ENCODE measurements around the gene NBL1. TPM values are rescaled to one million over a fixed set of nuclear protein-coding genes. Genes with fewer than 3 reads are reported as not detected.
A peak's percentile ranks its signal among the peaks of the same experiment; 100 is the strongest.

The NBL1 gene, protein sequence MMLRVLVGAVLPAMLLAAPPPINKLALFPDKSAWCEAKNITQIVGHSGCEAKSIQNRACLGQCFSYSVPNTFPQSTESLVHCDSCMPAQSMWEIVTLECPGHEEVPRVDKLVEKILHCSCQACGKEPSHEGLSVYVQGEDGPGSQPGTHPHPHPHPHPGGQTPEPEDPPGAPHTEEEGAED
- 21.7 TPM for total RNA-seq
- polyA plus RNA-seq, result 47.6 TPM
- long read RNA-seq, donor 1, result 0 reads
- long read RNA-seq, donor 2, transcript NBL1-202 (4 exons, 2,172 nt), result major isoform, 10 of 10 reads
- long read RNA-seq, donor 2, partial matches to known transcripts, result 0 of 10 reads
- long read RNA-seq, donor 2, other reads (novel, unspliced or antisense), result 0 of 10 reads
- long read RNA-seq, donor 3, transcript NBL1-202 (4 exons, 2,172 nt), result major isoform, 26 of 48 reads
- long read RNA-seq, donor 3, partial matches to known transcripts, result 22 of 48 reads
- long read RNA-seq, donor 3, other reads (novel, unspliced or antisense), result 0 of 48 reads
- long read RNA-seq, donor 4, partial matches to known transcripts, result 13 of 17 reads
- long read RNA-seq, donor 4, other reads (novel, unspliced or antisense), result 0 of 17 reads
- long read RNA-seq, donor 5, transcript NBL1-202 (4 exons, 2,172 nt), result major isoform, 22 of 30 reads
- long read RNA-seq, donor 5, partial matches to known transcripts, result 7 of 30 reads
- long read RNA-seq, donor 5, other reads (novel, unspliced or antisense), result 0 of 30 reads
- long read RNA-seq, donor 6, transcript NBL1-202 (4 exons, 2,172 nt), result major isoform, 15 of 15 reads
- long read RNA-seq, donor 6, partial matches to known transcripts, result 0 of 15 reads
- long read RNA-seq, donor 6, other reads (novel, unspliced or antisense), result 0 of 15 reads
- long read RNA-seq, donor 7, partial matches to known transcripts, result 0 of 1 reads
- long read RNA-seq, donor 7, other reads (novel, unspliced or antisense), result 0 of 1 reads
- long read RNA-seq, donor 8, partial matches to known transcripts, result 0 of 4 reads
- long read RNA-seq, donor 8, other reads (novel, unspliced or antisense), result 0 of 4 reads
- long read RNA-seq, donor 9, partial matches to known transcripts, result 7 of 8 reads
- long read RNA-seq, donor 9, other reads (novel, unspliced or antisense), result 0 of 8 reads
- long read RNA-seq, donor 10, partial matches to known transcripts, result 0 of 1 reads
- long read RNA-seq, donor 10, other reads (novel, unspliced or antisense), result 0 of 1 reads

- peak in 5 of 9 donors; percentile 30 to 63 (median 48) for DNase-seq (ENCODE audit: low read depth in 6 of 9, low spot score in 9 of 9)
- Histone ChIP-seq H3K27ac (ENCODE audit: low read depth in 1 of 2, low read length in 1 of 2) (peak within 1 kb of the TSS in 1 of 2 donors; percentile 70), H3K27me3 (ENCODE audit: control insufficient read depth in 2 of 2, insufficient read depth in 1 of 2, low read length in 1 of 2) (peaks cover 42 to 80% of the 10 kb centered on the region in 2 donors)
Observed at GRCh38 chr1:19643602-19644394, at the start of gene NBL1. TSS of gene NBL1 (plus strand) at chr1:19644311. CDS start at chr1:19655031, 10,720 bp downstream.

GRCh38 chr1:19596065-19596713 lies 47.9 kb upstream of the NBL1 start:
- peak in 1 of 9 donors; percentile 27 for DNase-seq (ENCODE audit: low read depth in 6 of 9, low spot score in 9 of 9)
- peaks cover 3 to 24% of the 10 kb centered on the region in 2 donors for H3K4me1 ChIP-seq (ENCODE audit: control insufficient read depth in 2 of 2, insufficient read depth in 2 of 2, low read length in 2 of 2)
- H3K4me3 ChIP-seq (ENCODE audit: low read length in 2 of 2), result peak overlapping the region; percentile 75 to 86
- H3K9me3 ChIP-seq (ENCODE audit: control insufficient read depth in 2 of 2, insufficient read depth in 1 of 2, low read length in 1 of 2), result no peaks in the 10 kb centered on the region
- peaks cover 0 to 4% of the 10 kb centered on the region in 2 donors for H3K36me3 ChIP-seq (ENCODE audit: control insufficient read depth in 2 of 2, insufficient read depth in 2 of 2, low read length in 1 of 2)
- H3K27me3 ChIP-seq (ENCODE audit: control insufficient read depth in 2 of 2, insufficient read depth in 1 of 2, low read length in 1 of 2), result peaks cover 0 to 3% of the 10 kb centered on the region in 2 donors
- H3K27ac ChIP-seq (ENCODE audit: low read depth in 1 of 2, low read length in 1 of 2), result peak overlapping the region; percentile 94 to 97
- 17% methylated on average over 11 of the region's 11 CpGs for WGBS

More at GRCh38 chr1:19643602-19644394, at the start of gene NBL1:
- Histone ChIP-seq H3K36me3 (ENCODE audit: control insufficient read depth in 2 of 2, insufficient read depth in 2 of 2, low read length in 1 of 2) (no peaks in the 10 kb centered on the region), H3K9me3 (ENCODE audit: control insufficient read depth in 2 of 2, insufficient read depth in 1 of 2, low read length in 1 of 2) (peaks cover 0 to under 1% of the 10 kb centered on the region in 2 donors), H3K4me1 (ENCODE audit: control insufficient read depth in 2 of 2, insufficient read depth in 2 of 2, low read length in 2 of 2) (peaks cover 10 to 11% of the 10 kb centered on the region in 2 donors), H3K4me3 (ENCODE audit: low read length in 2 of 2) (peak within 1 kb of the TSS; percentile 42 to 62)
- WGBS, result 3% methylated on average over 90 of the region's 90 CpGs

GRCh38 chr1:19596714-19597495 lies 47.2 kb upstream of the NBL1 start:
- peaks cover 0 to 4% of the 10 kb centered on the region in 2 donors for H3K36me3 ChIP-seq (ENCODE audit: control insufficient read depth in 2 of 2, insufficient read depth in 2 of 2, low read length in 1 of 2)

GRCh38 chr1:19597496-19598309 lies 46.4 kb upstream of the NBL1 start:
- Histone ChIP-seq H3K4me1 (ENCODE audit: control insufficient read depth in 2 of 2, insufficient read depth in 2 of 2, low read length in 2 of 2) (peaks cover 3 to 24% of the 10 kb centered on the region in 2 donors), H3K9me3 (ENCODE audit: control insufficient read depth in 2 of 2, insufficient read depth in 1 of 2, low read length in 1 of 2) (no peaks in the 10 kb centered on the region), H3K36me3 (ENCODE audit: control insufficient read depth in 2 of 2, insufficient read depth in 2 of 2, low read length in 1 of 2) (peaks cover 0 to 6% of the 10 kb centered on the region in 2 donors), H3K27ac (ENCODE audit: low read depth in 1 of 2, low read length in 1 of 2) (peak overlapping the region; percentile 97 to 98), H3K4me3 (ENCODE audit: low read length in 2 of 2) (peak overlapping the region; percentile 75 to 86), H3K27me3 (ENCODE audit: control insufficient read depth in 2 of 2, insufficient read depth in 1 of 2, low read length in 1 of 2) (no peaks in the 10 kb centered on the region)
- DNase-seq (ENCODE audit: low read depth in 6 of 9, low spot score in 9 of 9), result peak; percentile 37 to 83 (median 56)
- WGBS, result 20% methylated on average over 18 of the region's 18 CpGs

More at GRCh38 chr1:19596714-19597495, 47.2 kb upstream of the NBL1 start:
- H3K4me3 ChIP-seq (ENCODE audit: low read length in 2 of 2), result peak overlapping the region; percentile 75 to 86
- no peaks in the 10 kb centered on the region for H3K9me3 ChIP-seq (ENCODE audit: control insufficient read depth in 2 of 2, insufficient read depth in 1 of 2, low read length in 1 of 2)
- WGBS, result under 1% methylated on average over 65 of the region's 65 CpGs
- peaks cover 3 to 24% of the 10 kb centered on the region in 2 donors for H3K4me1 ChIP-seq (ENCODE audit: control insufficient read depth in 2 of 2, insufficient read depth in 2 of 2, low read length in 2 of 2)
- H3K27me3 ChIP-seq (ENCODE audit: control insufficient read depth in 2 of 2, insufficient read depth in 1 of 2, low read length in 1 of 2), result no peaks in the 10 kb centered on the region
- DNase-seq (ENCODE audit: low read depth in 6 of 9, low spot score in 9 of 9), result peak; percentile 89 to 98 (median 95)
- peak overlapping the region; percentile 97 to 98 for H3K27ac ChIP-seq (ENCODE audit: low read depth in 1 of 2, low read length in 1 of 2)

- Histone ChIP-seq H3K4me3 (ENCODE audit: low read length in 2 of 2) (no peak overlapping the region), H3K4me1 (ENCODE audit: control insufficient read depth in 2 of 2, insufficient read depth in 2 of 2, low read length in 2 of 2) (peaks cover 3 to 24% of the 10 kb centered on the region in 2 donors), H3K27ac (ENCODE audit: low read depth in 1 of 2, low read length in 1 of 2) (peak overlapping the region in 1 of 2 donors; percentile 48), H3K27me3 (ENCODE audit: control insufficient read depth in 2 of 2, insufficient read depth in 1 of 2, low read length in 1 of 2) (no peaks in the 10 kb centered on the region), H3K9me3 (ENCODE audit: control insufficient read depth in 2 of 2, insufficient read depth in 1 of 2, low read length in 1 of 2) (no peaks in the 10 kb centered on the region), H3K36me3 (ENCODE audit: control insufficient read depth in 2 of 2, insufficient read depth in 2 of 2, low read length in 1 of 2) (peaks cover 0 to 14% of the 10 kb centered on the region in 2 donors)
- 96% methylated on average over 3 of the region's 3 CpGs for WGBS
- DNase-seq (ENCODE audit: low read depth in 6 of 9, low spot score in 9 of 9), result no peak
Observed at GRCh38 chr1:19599810-19600209, 44.3 kb upstream of the NBL1 start.

DNA sequence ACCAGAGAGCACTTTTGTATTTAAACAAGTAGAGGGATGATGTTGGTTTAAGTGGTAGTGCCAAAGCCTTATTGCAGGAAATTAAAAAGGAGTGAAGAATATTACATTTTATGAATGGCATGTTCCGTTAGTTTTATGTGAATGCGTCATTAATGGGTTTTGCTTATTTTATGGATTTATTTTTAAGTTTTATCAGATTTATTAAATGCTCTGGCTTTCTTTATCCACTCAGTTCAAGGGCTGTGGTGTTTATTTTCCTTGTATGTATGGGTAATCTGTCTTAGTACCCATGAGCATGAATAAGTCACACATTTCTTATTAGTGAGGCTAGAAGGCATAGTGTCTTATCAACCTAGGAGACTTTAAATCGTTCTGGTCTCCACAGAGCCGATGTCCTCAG lies 41.6 kb upstream of the NBL1 start:
- WGBS, result 97% methylated on average over 4 of the region's 4 CpGs
- Histone ChIP-seq H3K9me3 (ENCODE audit: control insufficient read depth in 2 of 2, insufficient read depth in 1 of 2, low read length in 1 of 2) (no peaks in the 10 kb centered on the region), H3K4me3 (ENCODE audit: low read length in 2 of 2) (no peak overlapping the region), H3K36me3 (ENCODE audit: control insufficient read depth in 2 of 2, insufficient read depth in 2 of 2, low read length in 1 of 2) (peaks cover 0 to 14% of the 10 kb centered on the region in 2 donors), H3K27me3 (ENCODE audit: control insufficient read depth in 2 of 2, insufficient read depth in 1 of 2, low read length in 1 of 2) (no peaks in the 10 kb centered on the region), H3K4me1 (ENCODE audit: control insufficient read depth in 2 of 2, insufficient read depth in 2 of 2, low read length in 2 of 2) (peaks cover 3 to 22% of the 10 kb centered on the region in 2 donors), H3K27ac (ENCODE audit: low read depth in 1 of 2, low read length in 1 of 2) (no peak overlapping the region)
- no peak for DNase-seq (ENCODE audit: low read depth in 6 of 9, low spot score in 9 of 9)

- Histone ChIP-seq H3K27me3 (ENCODE audit: control insufficient read depth in 2 of 2, insufficient read depth in 1 of 2, low read length in 1 of 2) (no peaks in the 10 kb centered on the region), H3K9me3 (ENCODE audit: control insufficient read depth in 2 of 2, insufficient read depth in 1 of 2, low read length in 1 of 2) (no peaks in the 10 kb centered on the region), H3K36me3 (ENCODE audit: control insufficient read depth in 2 of 2, insufficient read depth in 2 of 2, low read length in 1 of 2) (peaks cover 0 to 11% of the 10 kb centered on the region in 2 donors), H3K27ac (ENCODE audit: low read depth in 1 of 2, low read length in 1 of 2) (no peak overlapping the region), H3K4me3 (ENCODE audit: low read length in 2 of 2) (no peak overlapping the region), H3K4me1 (ENCODE audit: control insufficient read depth in 2 of 2, insufficient read depth in 2 of 2, low read length in 2 of 2) (peaks cover 0 to 4% of the 10 kb centered on the region in 2 donors)
- no peak for DNase-seq (ENCODE audit: low read depth in 6 of 9, low spot score in 9 of 9)
- WGBS, result 91% methylated on average over 1 of the region's 1 CpG
Observed at GRCh38 chr1:19605967-19606366, 38.1 kb upstream of the NBL1 start.
